Large intestine (tissue), 3 donors: ENCODE measurements around the gene GNG13. TPM values are rescaled to one million over a fixed set of nuclear protein-coding genes. Genes with fewer than 3 reads are reported as not detected.

ENCODE experiments used
- DNase-seq, 2 donors: peaks; one replicate each; pipeline versions ENCODE4 v3.0.0 to v3.0.0-alpha.2; 2013
- H3K27ac ChIP-seq: one replicate; pipeline ENCODE4 v1.5.1; 2013; ENCODE audit warnings: low read length
- H3K27me3 ChIP-seq: 2 replicates; pipeline ENCODE4 v1.6.1; 2013; ENCODE audit warnings: low read length; ENCODE audit not compliant: control insufficient read depth, insufficient read depth
- H3K36me3 ChIP-seq: 2 replicates; pipeline ENCODE4 v1.6.1; 2013; ENCODE audit warnings: low read length; ENCODE audit not compliant: control insufficient read depth, insufficient read depth
- H3K4me1 ChIP-seq: one replicate; pipeline ENCODE4 v1.6.1; 2013; ENCODE audit warnings: low read length; ENCODE audit not compliant: control insufficient read depth, insufficient read depth
- H3K4me3 ChIP-seq: one replicate; pipeline ENCODE4 v1.5.1; 2013; ENCODE audit warnings: low read length
- H3K9me3 ChIP-seq: one replicate; pipeline ENCODE4 v1.6.1; 2013; ENCODE audit warnings: mild to moderate bottlenecking, low read depth, low read length, moderate library complexity; ENCODE audit not compliant: control insufficient read depth
- WGBS: methylation state at CpG from one replicate; pipeline ENCODE4 v1.1.5; 2013; ENCODE audit warnings: low lambda C conversion rate; ENCODE audit not compliant: insufficient coverage; 5-methylcytosine and 5-hydroxymethylcytosine counted together
- polyA plus RNA-seq: library from polyadenylated mRNA; unstranded; fragments of 120-200 nt; gene quantifications from one replicate; pipeline ENCODE4 v1.2.1, GENCODE V29; 2013

The GNG13 gene
- polyA plus RNA-seq, 1 donor = 0.81 TPM

DNA sequence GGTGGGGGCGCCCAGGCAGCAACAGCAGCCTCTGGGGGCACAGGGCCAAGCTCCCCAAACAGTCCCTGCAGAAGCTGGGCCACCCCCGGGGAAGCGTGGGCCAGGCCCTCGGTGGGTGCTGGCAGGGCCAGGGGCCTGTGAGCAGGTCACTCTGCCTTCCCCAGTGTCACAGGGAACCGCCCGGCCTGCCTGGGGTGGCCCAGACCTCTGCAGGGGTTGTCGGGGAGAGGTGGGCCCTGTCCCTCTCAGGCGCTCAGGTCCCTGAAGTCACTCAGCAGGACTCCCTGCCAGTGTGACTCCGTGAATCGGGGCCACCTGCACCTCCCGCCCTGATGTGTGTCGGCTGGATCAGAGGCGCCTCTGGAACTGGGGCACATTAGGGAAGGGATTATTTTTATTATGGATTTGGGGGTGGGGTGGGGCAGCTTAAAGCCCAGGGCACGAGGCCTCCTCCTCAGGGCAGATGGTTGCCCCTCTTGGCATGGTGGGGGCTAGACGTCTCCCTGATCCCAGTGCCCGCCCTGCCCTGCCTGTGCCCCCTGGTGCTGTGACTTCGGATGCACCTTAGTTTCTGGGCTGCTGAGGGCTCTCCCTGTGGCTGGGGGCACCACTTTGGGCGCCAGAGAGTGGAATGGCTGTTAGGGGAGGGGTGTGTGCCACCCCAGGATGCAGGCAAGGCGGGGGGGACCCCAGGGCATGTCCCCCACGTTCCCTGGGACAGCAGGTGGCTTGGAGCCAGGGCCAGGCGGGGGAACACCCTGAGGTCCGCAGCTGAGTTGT is 1.2 kb upstream of the GNG13 start:
- Histone ChIP-seq H3K4me1 (no peaks in the 10 kb centered on the region), H3K4me3 (no peak overlapping the region), H3K27me3 (peaks cover 63% of the 10 kb centered on the region), H3K9me3 (peaks cover 2% of the 10 kb centered on the region), H3K27ac (no peak overlapping the region), H3K36me3 (no peaks in the 10 kb centered on the region)
- WGBS = no CpG with 5 or more reads among the region's 22 CpGs
- DNase-seq = no peak

- WGBS = no CpG with 5 or more reads among the region's 17 CpGs
- peaks cover 63% of the 10 kb centered on the region for H3K27me3 ChIP-seq
These were observed 439 bp upstream of the GNG13 start for GRCh38 chr16:800834-801511.

DNA sequence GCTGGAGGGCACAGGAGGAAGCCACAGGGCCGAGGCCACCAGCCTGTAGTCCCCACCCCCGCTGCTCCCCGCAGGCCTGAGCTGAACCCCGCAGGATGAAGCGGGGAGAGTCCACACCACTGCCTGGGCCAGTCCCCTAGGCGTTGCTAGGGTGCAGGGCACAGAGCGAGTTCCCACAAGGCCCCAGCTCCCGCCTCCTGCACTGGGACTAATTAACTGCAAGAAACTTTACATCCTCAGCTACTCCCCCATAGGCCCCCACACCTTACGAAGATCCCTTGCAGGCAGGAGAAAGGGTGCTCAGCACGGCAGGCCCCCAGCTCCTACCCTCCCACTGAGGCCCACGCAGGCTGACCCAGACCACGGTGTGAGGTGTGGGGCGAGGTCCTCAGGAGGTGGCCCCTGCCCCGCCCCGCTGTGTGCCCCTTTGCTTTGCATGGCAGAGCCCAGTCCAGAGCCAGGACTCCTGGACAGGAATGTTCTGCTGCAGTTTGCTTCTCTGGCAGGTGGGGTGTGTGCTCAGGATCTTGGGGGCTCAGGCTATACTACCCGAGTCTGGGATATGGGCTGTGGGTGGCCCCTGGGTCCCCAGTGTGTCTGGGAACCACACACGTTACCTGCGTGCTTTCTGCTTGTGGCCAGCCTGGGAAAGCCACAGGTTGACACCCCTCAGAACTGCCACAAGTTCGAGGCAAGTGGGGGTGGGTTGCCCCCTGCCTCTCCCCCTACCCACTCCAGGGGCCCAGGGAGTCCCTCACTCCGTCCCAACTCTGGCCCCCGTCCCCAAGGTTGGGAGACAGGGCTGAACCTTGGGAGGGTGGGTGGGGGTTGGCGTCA is 1.2 kb downstream of the GNG13 start:
- WGBS = no CpG with 5 or more reads among the region's 22 CpGs
- H3K9me3 ChIP-seq = peaks cover 3% of the 10 kb centered on the region
- H3K4me1 ChIP-seq = no peaks in the 10 kb centered on the region
- H3K36me3 ChIP-seq = no peaks in the 10 kb centered on the region
- DNase-seq = no peak
- no peak overlapping the region for H3K27ac ChIP-seq
- peaks cover 55% of the 10 kb centered on the region for H3K27me3 ChIP-seq
- no peak overlapping the region for H3K4me3 ChIP-seq

More at GRCh38 chr16:800834-801511, 439 bp upstream of the GNG13 start:
- Histone ChIP-seq H3K9me3 (peaks cover 5% of the 10 kb centered on the region), H3K36me3 (no peaks in the 10 kb centered on the region), H3K27ac (no peak overlapping the region), H3K4me1 (no peaks in the 10 kb centered on the region), H3K4me3 (no peak overlapping the region)
- DNase-seq = no peak

- H3K36me3 ChIP-seq = no peaks in the 10 kb centered on the region
- no peak overlapping the region for H3K4me3 ChIP-seq
- no peak for DNase-seq
- no peak overlapping the region for H3K27ac ChIP-seq
- peaks cover 50% of the 10 kb centered on the region for H3K27me3 ChIP-seq
- peaks cover 3% of the 10 kb centered on the region for H3K9me3 ChIP-seq
- no CpG with 5 or more reads among the region's 19 CpGs for WGBS
- no peaks in the 10 kb centered on the region for H3K4me1 ChIP-seq
These were observed 1.9 kb downstream of the GNG13 start for GRCh38 chr16:798666-799065.

DNA sequence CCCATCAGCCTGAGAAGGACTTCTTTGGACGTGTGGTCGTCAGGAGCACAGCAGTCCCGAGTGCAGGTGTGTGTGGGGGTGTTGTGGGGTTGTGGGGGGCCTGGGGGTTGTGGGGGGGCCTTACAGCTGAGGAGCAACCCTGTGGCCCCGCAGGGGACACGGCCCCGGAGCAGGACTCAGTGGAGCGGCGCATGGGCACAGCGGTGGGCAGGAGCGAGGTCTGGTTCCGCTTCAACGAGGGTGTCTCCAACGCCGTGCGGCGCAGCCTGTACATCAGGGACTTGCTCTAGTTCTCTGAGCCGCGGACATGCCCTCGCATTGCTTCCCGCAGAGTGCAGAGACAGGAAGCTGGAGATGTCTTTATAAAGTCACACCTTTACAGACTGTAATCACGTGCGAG is 2.8 kb downstream of the GNG13 start:
- peaks cover 40% of the 10 kb centered on the region for H3K27me3 ChIP-seq

GRCh38 chr16:797120-797420 is 3.5 kb downstream of the GNG13 start:
- H3K4me3 ChIP-seq = no peak overlapping the region
- no peak for DNase-seq
- H3K27ac ChIP-seq = no peak overlapping the region
- H3K9me3 ChIP-seq = peaks cover 6% of the 10 kb centered on the region
- peaks cover 34% of the 10 kb centered on the region for H3K27me3 ChIP-seq
- WGBS = no CpG with 5 or more reads among the region's 2 CpGs
- no peaks in the 10 kb centered on the region for H3K4me1 ChIP-seq
- peaks cover 3% of the 10 kb centered on the region for H3K36me3 ChIP-seq

More for the DNA sequence above, 2.8 kb downstream of the GNG13 start:
- Histone ChIP-seq H3K36me3 (peaks cover 3% of the 10 kb centered on the region), H3K4me3 (no peak overlapping the region), H3K27ac (no peak overlapping the region), H3K9me3 (peaks cover 3% of the 10 kb centered on the region), H3K4me1 (no peaks in the 10 kb centered on the region)
- no CpG with 5 or more reads among the region's 22 CpGs for whole genome bisulfite sequencing
- DNase-seq = no peak

- Histone ChIP-seq H3K4me3 (no peak overlapping the region), H3K27me3 (peaks cover 28% of the 10 kb centered on the region), H3K4me1 (no peaks in the 10 kb centered on the region), H3K27ac (no peak overlapping the region), H3K36me3 (peaks cover 5% of the 10 kb centered on the region), H3K9me3 (peaks cover 8% of the 10 kb centered on the region)
- WGBS = no CpG with 5 or more reads among the region's 38 CpGs
- no peak for DNase-seq
These were observed 4.0 kb downstream of the GNG13 start for GRCh38 chr16:796296-797119.

- DNase-seq = no peak
- H3K36me3 ChIP-seq = peaks cover 12% of the 10 kb centered on the region
- no peaks in the 10 kb centered on the region for H3K4me1 ChIP-seq
- H3K27me3 ChIP-seq = peaks cover 20% of the 10 kb centered on the region
- H3K4me3 ChIP-seq = no peak overlapping the region
- peaks cover 8% of the 10 kb centered on the region for H3K9me3 ChIP-seq
- no peak overlapping the region for H3K27ac ChIP-seq
- no CpG with 5 or more reads among the region's 33 CpGs for WGBS
These were observed 4.8 kb downstream of the GNG13 start for GRCh38 chr16:795580-796229.

GRCh38 chr16:794853-795466 is 5.6 kb downstream of the GNG13 start:
- no peaks in the 10 kb centered on the region for H3K4me1 ChIP-seq
- no peak overlapping the region for H3K4me3 ChIP-seq
- no peak overlapping the region for H3K27ac ChIP-seq
- H3K27me3 ChIP-seq = peaks cover 13% of the 10 kb centered on the region
- no peak for DNase-seq
- H3K9me3 ChIP-seq = peaks cover 8% of the 10 kb centered on the region
- H3K36me3 ChIP-seq = peaks cover 14% of the 10 kb centered on the region
- no CpG with 5 or more reads among the region's 31 CpGs for WGBS
